ENCODE data around the gene BST1. TPM values are rescaled to one million over a fixed set of nuclear protein-coding genes. Genes with fewer than 3 reads are reported as not detected.

The BST1 gene
- total RNA-seq, 1 experiment from 2014 or later, result 1.4 TPM

DNA sequence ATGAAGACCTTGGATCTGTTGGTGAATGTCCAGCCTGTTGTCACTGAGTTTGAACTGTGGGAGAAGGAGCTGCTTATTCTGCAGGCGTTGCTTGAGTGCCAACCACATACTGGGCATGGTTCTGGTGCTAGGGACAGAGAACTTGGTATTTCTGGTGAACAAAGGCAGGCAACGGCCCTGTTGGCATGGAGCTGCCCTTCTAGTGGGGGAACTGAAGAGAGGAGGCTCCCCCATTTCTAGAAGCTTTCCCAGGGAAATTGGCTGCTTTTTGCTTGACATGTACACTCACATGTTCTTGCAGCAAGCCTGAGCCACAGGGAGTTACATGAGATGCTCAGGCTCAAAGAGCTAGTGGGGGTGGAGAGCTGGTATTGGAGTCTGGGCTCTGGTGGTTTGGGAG, 66.3 kb downstream of the BST1 start:
- POLR2A ChIA-PET, result interaction anchor here (0.6 kb wide), 1 partner anchor 9 kb away, joined by 4 read pairs; no protein-coding TSS in a partner anchor
- H3K9me3 Mint-ChIP-seq, result no peaks in the 10 kb centered on the region

DNA sequence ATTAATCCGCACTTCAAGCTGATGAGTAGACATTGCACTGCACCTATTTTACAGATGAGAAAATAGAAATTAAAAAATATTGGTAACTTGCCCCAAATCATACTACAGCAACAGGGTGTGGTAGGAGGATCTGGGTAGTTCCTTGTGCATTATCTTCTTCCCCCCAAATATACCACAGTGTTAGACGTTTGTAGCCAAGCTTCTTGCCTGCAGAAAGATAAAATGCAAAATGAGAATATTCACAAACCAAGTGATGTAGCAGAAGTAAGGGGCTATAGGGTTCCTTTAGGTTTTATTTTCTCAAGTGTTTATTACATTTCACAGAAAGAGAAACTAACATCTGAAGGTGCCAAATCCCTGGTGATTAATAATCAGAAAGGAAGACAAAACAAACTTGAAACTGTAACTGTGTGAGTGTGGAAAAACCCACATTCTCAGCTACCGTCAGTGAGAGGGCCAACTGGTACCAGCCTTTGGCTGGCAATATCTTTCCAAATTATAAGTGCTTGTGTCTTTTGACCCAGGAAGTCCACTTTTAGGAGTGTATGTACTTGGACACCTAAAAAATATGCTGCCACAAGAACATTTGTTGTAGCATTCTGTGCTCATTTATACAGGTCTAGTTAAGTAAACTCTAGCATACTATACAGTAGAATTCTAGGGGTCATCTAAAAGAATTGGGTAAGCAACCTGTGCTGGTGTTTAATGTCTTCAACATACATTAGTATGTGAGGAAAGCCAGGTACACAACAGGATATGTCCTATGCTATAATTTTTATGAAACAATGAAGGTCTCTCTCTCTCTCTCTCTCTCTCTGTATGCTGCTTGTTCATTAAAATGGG, 68.6 kb downstream of the BST1 start:
- no peaks in the 10 kb centered on the region for H3K9me3 Mint-ChIP-seq
- no peak overlapping the region for H3K4me3 Mint-ChIP-seq
- no peak for TF ChIP-seq NFATC4 (CRISPR knock-in tag; IDR thresholded peaks at IDR 0.05)
- no peak for DNase-seq (ENCODE audit: low spot score)
- peaks cover 28% of the 10 kb centered on the region for H3K27me3 Mint-ChIP-seq (ENCODE audit: low read depth)
- POLR2A ChIA-PET, result interaction anchor here (0.6 kb wide), 1 partner anchor 45 kb away, joined by 5 read pairs; no protein-coding TSS in a partner anchor
- no peak for ATAC-seq
- CTCF ChIA-PET, result no interaction called here
- H3K4me1 Mint-ChIP-seq, result no peaks in the 10 kb centered on the region
- H3K36me3 Mint-ChIP-seq, result no peaks in the 10 kb centered on the region
- H3K27ac Mint-ChIP-seq, result no peak overlapping the region

More for the DNA sequence above, 66.3 kb downstream of the BST1 start:
- ATAC-seq (no peak), DNase-seq (ENCODE audit: low spot score) (no peak)
- Mint-ChIP-seq H3K27ac (no peak overlapping the region), H3K27me3 (ENCODE audit: low read depth) (peaks cover 7% of the 10 kb centered on the region; the same call in 1 of the 2 replicates), H3K4me1 (no peaks in the 10 kb centered on the region), H3K4me3 (no peak overlapping the region), H3K36me3 (no peaks in the 10 kb centered on the region)
- CTCF ChIA-PET, result no interaction called here
- TF ChIP-seq, protein P1, sequence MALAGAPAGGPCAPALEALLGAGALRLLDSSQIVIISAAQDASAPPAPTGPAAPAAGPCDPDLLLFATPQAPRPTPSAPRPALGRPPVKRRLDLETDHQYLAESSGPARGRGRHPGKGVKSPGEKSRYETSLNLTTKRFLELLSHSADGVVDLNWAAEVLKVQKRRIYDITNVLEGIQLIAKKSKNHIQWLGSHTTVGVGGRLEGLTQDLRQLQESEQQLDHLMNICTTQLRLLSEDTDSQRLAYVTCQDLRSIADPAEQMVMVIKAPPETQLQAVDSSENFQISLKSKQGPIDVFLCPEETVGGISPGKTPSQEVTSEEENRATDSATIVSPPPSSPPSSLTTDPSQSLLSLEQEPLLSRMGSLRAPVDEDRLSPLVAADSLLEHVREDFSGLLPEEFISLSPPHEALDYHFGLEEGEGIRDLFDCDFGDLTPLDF (CRISPR knock-in tag; IDR thresholded peaks at IDR 0.05), result no peak
- no peak for TF ChIP-seq ZNF671 (CRISPR knock-in tag; IDR thresholded peaks at IDR 0.05)
- no peak for TF ChIP-seq RORB (CRISPR knock-in tag; IDR thresholded peaks at IDR 0.05)
- TF ChIP-seq GRHL2 (CRISPR knock-in tag; IDR thresholded peaks at IDR 0.05; ENCODE audit: insufficient replicate concordance, severe bottlenecking), result no peak
- no peak for TF ChIP-seq CREB1 (CRISPR knock-in tag; IDR thresholded peaks at IDR 0.05)
- TF ChIP-seq, protein P2, sequence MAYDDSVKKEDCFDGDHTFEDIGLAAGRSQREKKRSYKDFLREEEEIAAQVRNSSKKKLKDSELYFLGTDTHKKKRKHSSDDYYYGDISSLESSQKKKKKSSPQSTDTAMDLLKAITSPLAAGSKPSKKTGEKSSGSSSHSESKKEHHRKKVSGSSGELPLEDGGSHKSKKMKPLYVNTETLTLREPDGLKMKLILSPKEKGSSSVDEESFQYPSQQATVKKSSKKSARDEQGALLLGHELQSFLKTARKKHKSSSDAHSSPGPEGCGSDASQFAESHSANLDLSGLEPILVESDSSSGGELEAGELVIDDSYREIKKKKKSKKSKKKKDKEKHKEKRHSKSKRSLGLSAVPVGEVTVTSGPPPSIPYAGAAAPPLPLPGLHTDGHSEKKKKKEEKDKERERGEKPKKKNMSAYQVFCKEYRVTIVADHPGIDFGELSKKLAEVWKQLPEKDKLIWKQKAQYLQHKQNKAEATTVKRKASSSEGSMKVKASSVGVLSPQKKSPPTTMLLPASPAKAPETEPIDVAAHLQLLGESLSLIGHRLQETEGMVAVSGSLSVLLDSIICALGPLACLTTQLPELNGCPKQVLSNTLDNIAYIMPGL (CRISPR knock-in tag; IDR thresholded peaks at IDR 0.05), result no peak

DNA sequence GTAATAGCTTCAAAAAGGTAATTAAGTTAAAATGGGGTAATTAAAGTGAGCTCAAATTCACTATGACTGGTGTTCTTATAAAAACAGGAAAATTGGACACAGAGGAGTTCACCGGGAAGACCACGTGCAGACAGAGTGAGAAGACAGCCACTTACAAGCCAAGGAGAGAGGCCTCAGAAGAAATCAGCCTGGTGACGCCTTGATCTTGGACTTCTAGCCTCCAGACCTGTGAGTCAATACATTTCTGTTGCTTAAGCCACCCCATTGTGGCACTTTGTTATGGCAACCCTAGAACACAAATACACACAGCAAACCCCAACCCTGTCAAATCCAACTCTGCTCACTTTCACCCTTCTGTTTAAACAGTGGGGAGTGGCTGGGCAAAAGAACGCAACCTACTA, 71.2 kb downstream of the BST1 start:
- H3K4me1 Mint-ChIP-seq, result no peaks in the 10 kb centered on the region
- DNase-seq (ENCODE audit: low spot score), result no peak
- TF ChIP-seq, protein P3, sequence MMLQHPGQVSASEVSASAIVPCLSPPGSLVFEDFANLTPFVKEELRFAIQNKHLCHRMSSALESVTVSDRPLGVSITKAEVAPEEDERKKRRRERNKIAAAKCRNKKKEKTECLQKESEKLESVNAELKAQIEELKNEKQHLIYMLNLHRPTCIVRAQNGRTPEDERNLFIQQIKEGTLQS (CRISPR knock-in tag; conservative IDR thresholded peaks at IDR 0.05), result no peak
- TF ChIP-seq EMX1 (CRISPR knock-in tag; IDR thresholded peaks at IDR 0.05), result no peak
- no peak for TF ChIP-seq ELF4 (CRISPR knock-in tag; IDR thresholded peaks at IDR 0.05; ENCODE audit: low read depth)
- TF ChIP-seq, protein P4, sequence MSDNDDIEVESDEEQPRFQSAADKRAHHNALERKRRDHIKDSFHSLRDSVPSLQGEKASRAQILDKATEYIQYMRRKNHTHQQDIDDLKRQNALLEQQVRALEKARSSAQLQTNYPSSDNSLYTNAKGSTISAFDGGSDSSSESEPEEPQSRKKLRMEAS (CRISPR knock-in tag; IDR thresholded peaks at IDR 0.05), result no peak
- TF ChIP-seq, protein P5, sequence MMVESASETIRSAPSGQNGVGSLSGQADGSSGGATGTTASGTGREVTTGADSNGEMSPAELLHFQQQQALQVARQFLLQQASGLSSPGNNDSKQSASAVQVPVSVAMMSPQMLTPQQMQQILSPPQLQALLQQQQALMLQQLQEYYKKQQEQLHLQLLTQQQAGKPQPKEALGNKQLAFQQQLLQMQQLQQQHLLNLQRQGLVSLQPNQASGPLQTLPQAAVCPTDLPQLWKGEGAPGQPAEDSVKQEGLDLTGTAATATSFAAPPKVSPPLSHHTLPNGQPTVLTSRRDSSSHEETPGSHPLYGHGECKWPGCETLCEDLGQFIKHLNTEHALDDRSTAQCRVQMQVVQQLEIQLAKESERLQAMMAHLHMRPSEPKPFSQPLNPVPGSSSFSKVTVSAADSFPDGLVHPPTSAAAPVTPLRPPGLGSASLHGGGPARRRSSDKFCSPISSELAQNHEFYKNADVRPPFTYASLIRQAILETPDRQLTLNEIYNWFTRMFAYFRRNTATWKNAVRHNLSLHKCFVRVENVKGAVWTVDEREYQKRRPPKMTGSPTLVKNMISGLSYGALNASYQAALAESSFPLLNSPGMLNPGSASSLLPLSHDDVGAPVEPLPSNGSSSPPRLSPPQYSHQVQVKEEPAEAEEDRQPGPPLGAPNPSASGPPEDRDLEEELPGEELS (CRISPR knock-in tag; IDR thresholded peaks at IDR 0.05), result no peak
- no peak for TF ChIP-seq JUN (CRISPR knock-in tag; IDR thresholded peaks at IDR 0.05)
- TF ChIP-seq, protein P6, sequence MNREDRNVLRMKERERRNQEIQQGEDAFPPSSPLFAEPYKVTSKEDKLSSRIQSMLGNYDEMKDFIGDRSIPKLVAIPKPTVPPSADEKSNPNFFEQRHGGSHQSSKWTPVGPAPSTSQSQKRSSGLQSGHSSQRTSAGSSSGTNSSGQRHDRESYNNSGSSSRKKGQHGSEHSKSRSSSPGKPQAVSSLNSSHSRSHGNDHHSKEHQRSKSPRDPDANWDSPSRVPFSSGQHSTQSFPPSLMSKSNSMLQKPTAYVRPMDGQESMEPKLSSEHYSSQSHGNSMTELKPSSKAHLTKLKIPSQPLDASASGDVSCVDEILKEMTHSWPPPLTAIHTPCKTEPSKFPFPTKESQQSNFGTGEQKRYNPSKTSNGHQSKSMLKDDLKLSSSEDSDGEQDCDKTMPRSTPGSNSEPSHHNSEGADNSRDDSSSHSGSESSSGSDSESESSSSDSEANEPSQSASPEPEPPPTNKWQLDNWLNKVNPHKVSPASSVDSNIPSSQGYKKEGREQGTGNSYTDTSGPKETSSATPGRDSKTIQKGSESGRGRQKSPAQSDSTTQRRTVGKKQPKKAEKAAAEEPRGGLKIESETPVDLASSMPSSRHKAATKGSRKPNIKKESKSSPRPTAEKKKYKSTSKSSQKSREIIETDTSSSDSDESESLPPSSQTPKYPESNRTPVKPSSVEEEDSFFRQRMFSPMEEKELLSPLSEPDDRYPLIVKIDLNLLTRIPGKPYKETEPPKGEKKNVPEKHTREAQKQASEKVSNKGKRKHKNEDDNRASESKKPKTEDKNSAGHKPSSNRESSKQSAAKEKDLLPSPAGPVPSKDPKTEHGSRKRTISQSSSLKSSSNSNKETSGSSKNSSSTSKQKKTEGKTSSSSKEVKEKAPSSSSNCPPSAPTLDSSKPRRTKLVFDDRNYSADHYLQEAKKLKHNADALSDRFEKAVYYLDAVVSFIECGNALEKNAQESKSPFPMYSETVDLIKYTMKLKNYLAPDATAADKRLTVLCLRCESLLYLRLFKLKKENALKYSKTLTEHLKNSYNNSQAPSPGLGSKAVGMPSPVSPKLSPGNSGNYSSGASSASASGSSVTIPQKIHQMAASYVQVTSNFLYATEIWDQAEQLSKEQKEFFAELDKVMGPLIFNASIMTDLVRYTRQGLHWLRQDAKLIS (CRISPR knock-in tag; IDR thresholded peaks at IDR 0.05; ENCODE audit: borderline replicate concordance), result no peak
- TF ChIP-seq, protein P7, sequence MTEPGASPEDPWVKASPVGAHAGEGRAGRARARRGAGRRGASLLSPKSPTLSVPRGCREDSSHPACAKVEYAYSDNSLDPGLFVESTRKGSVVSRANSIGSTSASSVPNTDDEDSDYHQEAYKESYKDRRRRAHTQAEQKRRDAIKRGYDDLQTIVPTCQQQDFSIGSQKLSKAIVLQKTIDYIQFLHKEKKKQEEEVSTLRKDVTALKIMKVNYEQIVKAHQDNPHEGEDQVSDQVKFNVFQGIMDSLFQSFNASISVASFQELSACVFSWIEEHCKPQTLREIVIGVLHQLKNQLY (CRISPR knock-in tag; IDR thresholded peaks at IDR 0.05), result no peak
- H3K4me3 Mint-ChIP-seq, result no peak overlapping the region
- ChIA-PET POLR2A (no interaction called here), CTCF (interaction anchor here (2.9 kb wide), 1 partner anchor 31 kb away, joined by 10 read pairs; no protein-coding TSS in a partner anchor)
- H3K27ac Mint-ChIP-seq, result no peak overlapping the region
- H3K9me3 Mint-ChIP-seq, result no peaks in the 10 kb centered on the region
- ATAC-seq, result no peak
- H3K36me3 Mint-ChIP-seq, result no peaks in the 10 kb centered on the region
- H3K27me3 Mint-ChIP-seq (ENCODE audit: low read depth), result peaks cover 53% of the 10 kb centered on the region

Measured in WTC11 (cell line).